Measurements from ENCODE around the gene NFIC.

NFIC gene

DNA sequence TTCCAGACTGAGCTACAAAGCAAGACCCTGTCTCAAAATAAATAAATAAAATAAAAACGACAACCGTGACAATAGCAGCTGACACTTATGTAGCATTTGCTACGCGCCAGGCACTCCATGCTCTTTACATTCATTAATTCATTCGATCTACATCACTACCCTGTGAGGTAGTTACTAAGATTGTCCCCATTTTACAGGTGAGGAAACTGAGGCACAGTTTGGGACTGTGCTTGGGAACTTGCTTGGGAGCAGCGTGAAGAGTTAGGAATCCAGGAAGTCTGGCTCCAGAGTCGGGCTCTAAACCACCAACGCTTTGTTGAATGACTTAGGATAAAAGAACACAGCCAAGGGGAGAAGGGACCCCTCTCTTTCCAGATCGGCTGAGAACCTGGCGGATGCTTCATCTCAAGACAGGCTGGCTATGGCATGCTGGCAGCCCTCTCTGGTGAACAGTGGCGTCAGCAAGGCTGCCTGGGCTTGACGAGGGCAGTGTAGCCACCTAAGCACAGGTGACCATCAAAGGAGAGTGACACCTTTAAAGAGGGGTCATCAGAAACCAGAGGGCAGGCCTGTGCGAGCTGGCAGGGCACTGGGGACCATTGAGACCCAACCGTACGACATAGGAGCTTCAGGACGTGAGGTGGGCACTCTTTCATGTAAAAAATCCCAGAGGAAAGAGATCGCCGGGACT is 133.5 kb downstream of the NFIC start:
- TF ChIP-seq, protein P1, sequence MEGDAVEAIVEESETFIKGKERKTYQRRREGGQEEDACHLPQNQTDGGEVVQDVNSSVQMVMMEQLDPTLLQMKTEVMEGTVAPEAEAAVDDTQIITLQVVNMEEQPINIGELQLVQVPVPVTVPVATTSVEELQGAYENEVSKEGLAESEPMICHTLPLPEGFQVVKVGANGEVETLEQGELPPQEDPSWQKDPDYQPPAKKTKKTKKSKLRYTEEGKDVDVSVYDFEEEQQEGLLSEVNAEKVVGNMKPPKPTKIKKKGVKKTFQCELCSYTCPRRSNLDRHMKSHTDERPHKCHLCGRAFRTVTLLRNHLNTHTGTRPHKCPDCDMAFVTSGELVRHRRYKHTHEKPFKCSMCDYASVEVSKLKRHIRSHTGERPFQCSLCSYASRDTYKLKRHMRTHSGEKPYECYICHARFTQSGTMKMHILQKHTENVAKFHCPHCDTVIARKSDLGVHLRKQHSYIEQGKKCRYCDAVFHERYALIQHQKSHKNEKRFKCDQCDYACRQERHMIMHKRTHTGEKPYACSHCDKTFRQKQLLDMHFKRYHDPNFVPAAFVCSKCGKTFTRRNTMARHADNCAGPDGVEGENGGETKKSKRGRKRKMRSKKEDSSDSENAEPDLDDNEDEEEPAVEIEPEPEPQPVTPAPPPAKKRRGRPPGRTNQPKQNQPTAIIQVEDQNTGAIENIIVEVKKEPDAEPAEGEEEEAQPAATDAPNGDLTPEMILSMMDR (IDR thresholded peaks at IDR 0.05; ENCODE audit: insufficient read depth, low read length, missing control alignments): no peak
- POLR2A ChIA-PET: no interaction called here
- DNase-seq (ENCODE audit: low read depth, low spot score): no peak
- H3K4me3 ChIP-seq (ENCODE audit: low read depth, low read length): peak overlapping the region; percentile 90
- CTCF ChIA-PET: interaction anchor here (1.2 to 2.7 kb wide), 5 partner anchors 13 to 195 kb away, joined by 4 to 11 read pairs (median 8); no protein-coding TSS in a partner anchor

DNA sequence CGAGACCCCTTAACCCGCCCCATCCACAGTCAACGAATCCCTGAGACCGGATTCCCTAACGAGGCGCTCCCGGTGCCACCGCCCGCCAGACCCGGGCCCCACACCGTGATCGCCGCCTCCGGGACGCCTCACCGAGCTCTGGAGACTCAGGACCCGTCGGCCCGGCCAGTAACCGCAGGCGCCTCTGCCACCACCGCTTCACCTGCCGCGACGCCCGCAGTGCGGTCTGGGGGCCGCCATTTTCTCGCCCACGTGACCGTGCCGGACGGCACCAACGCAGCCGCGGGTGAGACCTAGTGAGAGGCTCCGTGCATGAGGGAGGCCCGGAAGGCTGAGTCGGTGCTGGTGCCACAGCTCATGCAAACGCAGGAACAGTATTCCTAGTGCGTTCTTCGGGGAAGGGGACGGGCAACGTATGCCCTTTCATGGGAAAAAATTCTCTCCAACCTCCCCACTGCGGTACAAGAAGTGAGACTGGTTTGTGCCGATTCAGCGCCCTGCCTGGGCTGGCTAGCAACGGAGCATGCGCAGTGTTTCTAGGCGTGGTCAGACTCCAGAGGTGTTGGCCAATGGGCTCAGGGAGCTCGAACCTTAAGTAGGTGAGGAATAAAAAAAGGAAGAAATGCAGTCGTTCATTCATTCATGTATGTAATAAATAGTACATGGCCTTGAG is 134.2 kb downstream of the NFIC start, which contains the start of gene DOHH:
Gene DOHH, minus strand, starts transcription at position 246 of the 673 bp plus-strand sequence. CDS start 3,860 bp downstream, outside the sequence.
- DNase-seq (ENCODE audit: low read depth, low spot score): peak; percentile 78
- TF ChIP-seq, protein P1 (IDR thresholded peaks at IDR 0.05; ENCODE audit: insufficient read depth, low read length, missing control alignments): no peak
- POLR2A ChIA-PET: interaction anchor here (0.5 to 0.6 kb wide), 4 partner anchors 15 to 441 kb away, joined by 3 to 4 read pairs (median 3); no protein-coding TSS in a partner anchor
- CTCF ChIA-PET: interaction anchor here (1.2 to 2.7 kb wide), 4 partner anchors 14 to 195 kb away, joined by 5 to 11 read pairs (median 8); no protein-coding TSS in a partner anchor
- peak within 1 kb of the TSS; percentile 90 for H3K4me3 ChIP-seq (ENCODE audit: low read depth, low read length)

DNA sequence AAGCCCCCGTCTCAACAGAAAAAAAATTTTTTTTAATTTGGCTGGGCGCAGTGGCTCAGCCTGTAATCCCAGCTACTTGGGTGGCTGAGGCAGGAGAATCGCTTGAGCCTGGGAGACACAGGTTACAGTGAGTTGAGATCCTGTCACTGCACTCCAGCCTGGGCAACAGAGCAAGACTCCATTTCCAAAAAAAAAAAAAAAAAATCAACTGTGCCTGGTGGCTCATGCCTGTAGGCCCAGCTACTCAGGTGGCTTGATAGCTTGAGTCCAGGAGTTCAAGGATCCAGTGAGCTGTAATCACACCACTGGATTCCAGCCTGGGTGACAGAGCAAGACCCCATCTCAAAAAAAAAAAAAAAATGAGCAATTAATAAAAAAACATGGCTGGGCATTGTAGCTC is 135.4 kb downstream of the NFIC start:
- ChIA-PET POLR2A (no interaction called here), CTCF (interaction anchor here (1.1 to 1.7 kb wide), 3 partner anchors 12 to 197 kb away, joined by 3 to 6 read pairs (median 4); no protein-coding TSS in a partner anchor)
- no peak overlapping the region for H3K4me3 ChIP-seq (ENCODE audit: low read depth, low read length)
- TF ChIP-seq, protein P1 (IDR thresholded peaks at IDR 0.05; ENCODE audit: insufficient read depth, low read length, missing control alignments): no peak
- DNase-seq (ENCODE audit: low read depth, low spot score): no peak

- DNase-seq (ENCODE audit: low read depth, low spot score): no peak
- CTCF ChIA-PET: interaction anchor here (1.3 to 3.4 kb wide), 5 partner anchors 10 to 279 kb away, joined by 3 to 9 read pairs (median 4); no protein-coding TSS in a partner anchor
- H3K4me3 ChIP-seq (ENCODE audit: low read depth, low read length): no peak overlapping the region
- TF ChIP-seq, protein P1 (IDR thresholded peaks at IDR 0.05; ENCODE audit: insufficient read depth, low read length, missing control alignments): no peak
- POLR2A ChIA-PET: no interaction called here
These were observed 136.7 kb downstream of the NFIC start for GRCh38 chr19:3503036-3503572.

DNA sequence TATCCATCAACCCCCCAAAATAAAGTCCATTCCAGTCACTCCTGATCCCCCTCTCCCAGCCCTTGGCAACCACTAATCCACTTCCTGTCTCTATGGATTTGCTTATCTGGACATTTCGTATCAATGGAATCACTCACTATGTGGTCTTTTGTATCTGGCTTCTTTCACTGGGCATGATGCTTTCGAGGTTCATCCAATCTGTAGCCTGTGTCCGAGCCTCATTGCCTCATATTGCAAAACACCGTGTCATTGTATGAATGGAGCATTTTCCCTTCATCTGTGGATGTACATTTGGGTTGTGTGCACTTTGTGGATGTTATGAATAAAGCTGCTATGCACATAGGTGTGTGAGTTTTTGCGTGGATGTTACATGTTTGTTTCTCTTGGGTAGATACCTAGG is 138.4 kb downstream of the NFIC start:
- TF ChIP-seq, protein P1 (IDR thresholded peaks at IDR 0.05; ENCODE audit: insufficient read depth, low read length, missing control alignments): no peak
- H3K4me3 ChIP-seq (ENCODE audit: low read depth, low read length): no peak overlapping the region
- no peak for DNase-seq (ENCODE audit: low read depth, low spot score)
- CTCF ChIA-PET: interaction anchor here (2.2 to 3.4 kb wide), 2 partner anchors 19 to 32 kb away, joined by 4 to 9 read pairs; no protein-coding TSS in a partner anchor
- POLR2A ChIA-PET: no interaction called here
